CD4-positive, alpha-beta memory T cell (primary cell): ENCODE measurements around the gene SLC12A5. TPM values are rescaled to one million over a fixed set of nuclear protein-coding genes. Genes with fewer than 3 reads are reported as not detected.
A peak's percentile ranks its signal among the peaks of the same experiment; 100 is the strongest.

Experiments used
- CTCF ChIA-PET: fragments of 350-600 bp; sonication (Branson Sonifier 250); formaldehyde crosslinking; loops from one replicate; lab custom pipeline; 2021; ENCODE audit warnings: inconsistent platforms; ENCODE audit not compliant: partially characterized antibody; lab: Charles Lee
- POLR2A ChIA-PET: fragments of 350-600 bp; sonication (Branson Sonifier 250); formaldehyde crosslinking; loops from one replicate; lab custom pipeline; 2021; ENCODE audit not compliant: partially characterized antibody; lab: Charles Lee
- DNase-seq, 5 donors: peaks; one replicate each; pipeline versions ENCODE4 v3.0.0 to v3.0.0-alpha.2; 2020 to 2022; ENCODE audit warnings: mixed read lengths in 1 of 5
- H3K27ac ChIP-seq: one replicate; pipeline ENCODE4 v1.7.0; 2013; ENCODE audit warnings: low read depth, low read length
- H3K27me3 ChIP-seq: 2 replicates; pipeline ENCODE4 v1.7.0; 2013; ENCODE audit warnings: mild to moderate bottlenecking, low read length, moderate library complexity; ENCODE audit not compliant: insufficient read depth
- H3K36me3 ChIP-seq: 2 replicates; pipeline ENCODE4 v1.7.0; 2013; ENCODE audit warnings: mild to moderate bottlenecking, low read length, moderate library complexity; ENCODE audit not compliant: insufficient read depth
- H3K4me1 ChIP-seq: 2 replicates; pipeline ENCODE4 v1.7.0; 2013; ENCODE audit warnings: mild to moderate bottlenecking, low read length, moderate library complexity; ENCODE audit not compliant: insufficient read depth
- H3K4me3 ChIP-seq, 2 donors: one replicate each; pipeline ENCODE4 v1.7.0; 2013; ENCODE audit warnings: low read length in 2 of 2, mild to moderate bottlenecking in 1 of 2
- H3K9me3 ChIP-seq, 2 donors: one replicate each; pipeline ENCODE4 v1.7.0; 2013; ENCODE audit warnings: low read length in 2 of 2, control low read depth in 1 of 2; ENCODE audit not compliant: control insufficient read depth in 1 of 2
- H3K27ac Mint-ChIP-seq, 7 donors: one replicate each; pipeline ENCODE4 v1.8.0; 2020 to 2021; ENCODE audit warnings: mixed read lengths in 7 of 7, mild to moderate bottlenecking in 6 of 7, inconsistent platforms in 3 of 7, moderate library complexity in 3 of 7
- H3K27me3 Mint-ChIP-seq, 2 donors: one replicate each; pipeline ENCODE4 v1.8.0; 2020 to 2021; ENCODE audit warnings: mixed read lengths in 2 of 2
- H3K36me3 Mint-ChIP-seq, 2 donors: one replicate each; pipeline ENCODE4 v1.8.0; 2020 to 2021; ENCODE audit warnings: mixed read lengths in 2 of 2, inconsistent platforms in 1 of 2, mild to moderate bottlenecking in 1 of 2
- H3K4me1 Mint-ChIP-seq, 4 donors: one replicate each; pipeline ENCODE4 v1.8.0; 2020 to 2021; ENCODE audit warnings: mixed read lengths in 4 of 4, mild to moderate bottlenecking in 1 of 4
- H3K4me3 Mint-ChIP-seq, 8 donors: one replicate each; pipeline ENCODE4 v1.8.0; 2020 to 2021; ENCODE audit warnings: mixed read lengths in 8 of 8, mild to moderate bottlenecking in 7 of 8, moderate library complexity in 6 of 8, inconsistent platforms in 3 of 8
- H3K9me3 Mint-ChIP-seq, 8 donors: one replicate each; pipeline ENCODE4 v1.8.0; 2020 to 2021; ENCODE audit warnings: mixed read lengths in 8 of 8, mild to moderate bottlenecking in 5 of 8, inconsistent platforms in 3 of 8, moderate library complexity in 1 of 8
- intact Hi-C: fragments of 100-400 bp; cut with micrococcal nuclease; formaldehyde crosslinking; loops from one replicate; pipeline ENCODE4 v1.15.1; 2023
- polyA plus RNA-seq, 2 donors: library from polyadenylated mRNA; unstranded; fragments of 300-500 nt; fragmentation: Illumina TruSeq; gene quantifications; one replicate each; pipeline ENCODE4 v1.2.3, GENCODE V29; 2021
- total RNA-seq, 2 experiments: library from RNA; stranded (reverse); gene quantifications; one replicate each; pipeline ENCODE4 v1.2.3, GENCODE V29; 2021

The SLC12A5 gene
- total and polyA plus RNA-seq, 4 experiments from 2014 or later: not detected

- Histone ChIP-seq H3K36me3 (no peaks in the 10 kb centered on the region), H3K4me1 (no peaks in the 10 kb centered on the region), H3K9me3 (no peaks in the 10 kb centered on the region), H3K4me3 (no peak overlapping the region), H3K27me3 (peaks cover 2% of the 10 kb centered on the region), H3K27ac (no peak overlapping the region)
- no peak overlapping the region for H3K4me3 Mint-ChIP-seq
- no peaks in the 10 kb centered on the region for H3K4me1 Mint-ChIP-seq
- ChIA-PET CTCF (no interaction called here), POLR2A (no interaction called here)
- peaks cover 41 to 60% of the 10 kb centered on the region in 2 donors for H3K27me3 Mint-ChIP-seq
- no peaks in the 10 kb centered on the region for H3K36me3 Mint-ChIP-seq
- peak in 4 of 5 donors; percentile 29 to 39 (median 31) for DNase-seq
- no peak overlapping the region for H3K27ac Mint-ChIP-seq
- intact Hi-C loops: no loop called here
- H3K9me3 Mint-ChIP-seq: peaks cover 0 to 8% (median under 1%) of the 10 kb centered on the region in 8 donors
Observed at GRCh38 chr20:46040902-46041535, 12.0 kb downstream of the SLC12A5 start.

GRCh38 chr20:46043556-46043955 is 14.5 kb downstream of the SLC12A5 start:
- no peaks in the 10 kb centered on the region for H3K36me3 Mint-ChIP-seq
- ChIA-PET POLR2A (no interaction called here), CTCF (interaction anchor here (0.7 to 1.2 kb wide), 2 partner anchors 14 to 1244 kb away, joined by 3 read pairs; no protein-coding TSS in a partner anchor)

GRCh38 chr20:46044896-46045295 is 15.9 kb downstream of the SLC12A5 start:
- DNase-seq: no peak
- H3K27me3 Mint-ChIP-seq: peaks cover 50 to 58% of the 10 kb centered on the region in 2 donors
- peaks cover 0 to 8% (median under 1%) of the 10 kb centered on the region in 8 donors for H3K9me3 Mint-ChIP-seq
- CTCF ChIA-PET: no interaction called here
- no peaks in the 10 kb centered on the region for H3K4me1 Mint-ChIP-seq
- no peak overlapping the region for H3K4me3 ChIP-seq
- peaks cover 4% of the 10 kb centered on the region for H3K27me3 ChIP-seq
- no peak overlapping the region for H3K27ac ChIP-seq
- H3K36me3 ChIP-seq: no peaks in the 10 kb centered on the region
- H3K4me3 Mint-ChIP-seq: no peak overlapping the region
- no peaks in the 10 kb centered on the region for H3K36me3 Mint-ChIP-seq
- H3K4me1 ChIP-seq: no peaks in the 10 kb centered on the region
- POLR2A ChIA-PET: no interaction called here
- H3K27ac Mint-ChIP-seq: no peak overlapping the region
- no peaks in the 10 kb centered on the region for H3K9me3 ChIP-seq
- intact Hi-C loops: no loop called here

More at GRCh38 chr20:46043556-46043955, 14.5 kb downstream of the SLC12A5 start:
- no peak overlapping the region for H3K4me3 Mint-ChIP-seq
- intact Hi-C loops: no loop called here
- Histone ChIP-seq H3K36me3 (no peaks in the 10 kb centered on the region), H3K4me3 (no peak overlapping the region), H3K9me3 (no peaks in the 10 kb centered on the region), H3K27ac (no peak overlapping the region), H3K4me1 (no peaks in the 10 kb centered on the region), H3K27me3 (peaks cover 4% of the 10 kb centered on the region)
- H3K4me1 Mint-ChIP-seq: no peaks in the 10 kb centered on the region
- H3K9me3 Mint-ChIP-seq: peaks cover 0 to 8% (median under 1%) of the 10 kb centered on the region in 8 donors
- H3K27ac Mint-ChIP-seq: no peak overlapping the region
- DNase-seq: no peak
- peaks cover 50 to 58% of the 10 kb centered on the region in 2 donors for H3K27me3 Mint-ChIP-seq

- Mint-ChIP-seq H3K9me3 (peaks cover 0 to 5% (median 0%) of the 10 kb centered on the region in 8 donors), H3K27me3 (peaks cover 40 to 42% of the 10 kb centered on the region in 2 donors), H3K36me3 (no peaks in the 10 kb centered on the region), H3K27ac (no peak overlapping the region), H3K4me3 (no peak overlapping the region), H3K4me1 (no peaks in the 10 kb centered on the region)
- ChIA-PET POLR2A (no interaction called here), CTCF (no interaction called here)
- no peak overlapping the region for H3K4me3 ChIP-seq
- H3K36me3 ChIP-seq: no peaks in the 10 kb centered on the region
- intact Hi-C loops: no loop called here
- H3K27ac ChIP-seq: no peak overlapping the region
- H3K9me3 ChIP-seq: no peaks in the 10 kb centered on the region
- no peaks in the 10 kb centered on the region for H3K4me1 ChIP-seq
- DNase-seq: no peak
- H3K27me3 ChIP-seq: peaks cover 4% of the 10 kb centered on the region
Observed at GRCh38 chr20:46046588-46047310, 17.7 kb downstream of the SLC12A5 start.

- no peaks in the 10 kb centered on the region for H3K4me1 Mint-ChIP-seq
- H3K9me3 Mint-ChIP-seq: peaks cover 0 to 5% (median 0%) of the 10 kb centered on the region in 8 donors
- H3K4me3 Mint-ChIP-seq: no peak overlapping the region
- Histone ChIP-seq H3K27ac (no peak overlapping the region), H3K27me3 (peaks cover 4% of the 10 kb centered on the region), H3K9me3 (no peaks in the 10 kb centered on the region), H3K4me3 (no peak overlapping the region), H3K36me3 (no peaks in the 10 kb centered on the region), H3K4me1 (no peaks in the 10 kb centered on the region)
- CTCF ChIA-PET: no interaction called here
- no peak for DNase-seq
- peaks cover 31 to 33% of the 10 kb centered on the region in 2 donors for H3K27me3 Mint-ChIP-seq
- no peaks in the 10 kb centered on the region for H3K36me3 Mint-ChIP-seq
- H3K27ac Mint-ChIP-seq: no peak overlapping the region
- POLR2A ChIA-PET: no interaction called here
- intact Hi-C loops: no loop called here
Observed at GRCh38 chr20:46047821-46048220, 18.8 kb downstream of the SLC12A5 start.

- H3K4me3 Mint-ChIP-seq: no peak overlapping the region
- Histone ChIP-seq H3K36me3 (no peaks in the 10 kb centered on the region), H3K4me1 (no peaks in the 10 kb centered on the region), H3K27ac (no peak overlapping the region), H3K27me3 (peaks cover 4% of the 10 kb centered on the region), H3K9me3 (no peaks in the 10 kb centered on the region), H3K4me3 (no peak overlapping the region)
- no peaks in the 10 kb centered on the region for H3K4me1 Mint-ChIP-seq
- H3K9me3 Mint-ChIP-seq: peaks cover 0 to 2% (median 0%) of the 10 kb centered on the region in 8 donors
- CTCF ChIA-PET: no interaction called here
- H3K27ac Mint-ChIP-seq: no peak overlapping the region
- POLR2A ChIA-PET: no interaction called here
- no peak for DNase-seq
- H3K36me3 Mint-ChIP-seq: no peaks in the 10 kb centered on the region
- intact Hi-C loops: no loop called here
- peaks cover 20 to 24% of the 10 kb centered on the region in 2 donors for H3K27me3 Mint-ChIP-seq
Observed at GRCh38 chr20:46049190-46049589, 20.2 kb downstream of the SLC12A5 start.

- Histone ChIP-seq H3K27me3 (peaks cover 4% of the 10 kb centered on the region), H3K36me3 (no peaks in the 10 kb centered on the region), H3K27ac (no peak overlapping the region), H3K4me1 (no peaks in the 10 kb centered on the region), H3K4me3 (no peak overlapping the region), H3K9me3 (no peaks in the 10 kb centered on the region)
- H3K4me3 Mint-ChIP-seq: no peak overlapping the region
- peaks cover 18 to 20% of the 10 kb centered on the region in 2 donors for H3K27me3 Mint-ChIP-seq
- H3K9me3 Mint-ChIP-seq: peaks cover 0 to 2% (median 0%) of the 10 kb centered on the region in 8 donors
- H3K27ac Mint-ChIP-seq: no peak overlapping the region
- no peaks in the 10 kb centered on the region for H3K4me1 Mint-ChIP-seq
- POLR2A ChIA-PET: no interaction called here
- no peak for DNase-seq
- no peaks in the 10 kb centered on the region for H3K36me3 Mint-ChIP-seq
- intact Hi-C loops: no loop called here
- CTCF ChIA-PET: interaction anchor here (0.6 kb wide), 1 partner anchor 171 kb away, joined by 3 read pairs; no protein-coding TSS in a partner anchor
Observed at GRCh38 chr20:46049815-46050214, 20.8 kb downstream of the SLC12A5 start.
